Neural cell (in vitro differentiated cells): ENCODE measurements around the gene ASRGL1. TPM values are rescaled to one million over a fixed set of nuclear protein-coding genes. Genes with fewer than 3 reads are reported as not detected.
"Not testable (repeated sequence)": the region's sequence is repeated elsewhere in the genome, so short reads cannot be mapped to it uniquely, and the experiment has no call there.

Source experiments
- H2AFZ ChIP-seq: fragments of 200-600, 300-800 bp; sonication (generic), shearing (Covaris generic); 2 replicates; pipeline ENCODE4 v1.6.0; 2014; ENCODE audit warnings: low read depth, mild to moderate bottlenecking, antibody characterized with exemption, low read length, moderate library complexity
- H3F3A ChIP-seq: fragments of 200-600 bp; shearing (Covaris generic); 2 replicates; pipeline ENCODE4 v1.6.1; 2016; ENCODE audit warnings: mild to moderate bottlenecking, moderate library complexity, mixed read lengths, antibody characterized with exemption, low read length; ENCODE audit not compliant: insufficient read depth, poor library complexity, severe bottlenecking
- H3K27ac ChIP-seq: fragments of 200-600, 300-800 bp; sonication (generic), shearing (Covaris generic); 2 replicates; pipeline ENCODE4 v1.5.1; 2014; ENCODE audit warnings: mild to moderate bottlenecking, low read length, moderate library complexity
- H3K27me3 ChIP-seq: fragments of 300-800, 200-600 bp; sonication (generic), shearing (Covaris generic); 2 replicates; pipeline ENCODE4 v1.6.0; 2014; ENCODE audit warnings: mild to moderate bottlenecking, low read depth, low read length, moderate library complexity; ENCODE audit not compliant: insufficient read depth
- H3K36me3 ChIP-seq: fragments of 300-800, 200-600 bp; sonication (generic), shearing (Covaris generic); 2 replicates; pipeline ENCODE4 v1.5.1; 2014; ENCODE audit warnings: mild to moderate bottlenecking, antibody characterized with exemption, low read length, moderate library complexity; ENCODE audit not compliant: insufficient read depth
- H3K4me2 ChIP-seq: fragments of 300-800, 200-600 bp; sonication (generic), shearing (Covaris generic); 2 replicates; pipeline ENCODE4 v1.6.0; 2014; ENCODE audit warnings: mild to moderate bottlenecking, low read length
- H3K4me3 ChIP-seq: fragments of 300-800, 200-600 bp; sonication (generic), shearing (Covaris generic); 2 replicates; pipeline ENCODE4 v1.5.1; 2014; ENCODE audit warnings: mild to moderate bottlenecking, low read length, moderate library complexity
- H3K79me2 ChIP-seq: fragments of 200-600 bp; shearing (Covaris generic); replicated peaks from 2 replicates; pipeline ENCODE4 v1.6.0; 2014; ENCODE audit warnings: mild to moderate bottlenecking, low read length, moderate library complexity; ENCODE audit not compliant: insufficient read depth
- H3K9ac ChIP-seq: fragments of 300-800, 200-600 bp; sonication (generic), shearing (Covaris generic); 2 replicates; pipeline ENCODE4 v1.6.1; 2016; ENCODE audit warnings: mild to moderate bottlenecking, low read length, mixed read lengths
- H3K9me2 ChIP-seq: fragments of 200-600 bp; shearing (Covaris generic); 2 replicates; pipeline ENCODE4 v1.6.1; 2016; ENCODE audit warnings: mild to moderate bottlenecking, low read length, mixed read lengths; ENCODE audit not compliant: insufficient read depth
- H3K9me3 ChIP-seq: fragments of 200-600, 300-800 bp; sonication (generic), shearing (Covaris generic); 2 replicates; pipeline ENCODE4 v1.6.1; 2016; ENCODE audit warnings: mild to moderate bottlenecking, mixed run types, low read length, moderate library complexity, mixed read lengths
- H4K20me1 ChIP-seq: fragments of 200-600 bp; shearing (Covaris generic); 2 replicates; pipeline ENCODE4 v1.6.1; 2016; ENCODE audit warnings: mild to moderate bottlenecking, mixed run types; ENCODE audit not compliant: insufficient read depth
- EP300 ChIP-seq: fragments of 450-650 bp; conservative IDR thresholded peaks from 2 replicates; pipeline ENCODE4 v1.6.1; 2014; ENCODE audit warnings: antibody characterized with exemption, mild to moderate bottlenecking, moderate library complexity; ENCODE audit not compliant: poor library complexity, severe bottlenecking
- EZH2 ChIP-seq: fragments of 200-600, 300-800 bp; shearing (Covaris generic), sonication (generic); IDR thresholded peaks from 2 replicates; pipeline ENCODE4 v1.6.1; 2014; ENCODE audit warnings: antibody characterized with exemption, low read length, borderline replicate concordance, mild to moderate bottlenecking; ENCODE audit not compliant: insufficient read depth, poor library complexity, severe bottlenecking
- MXI1 ChIP-seq: fragments of 450-650 bp; conservative IDR thresholded peaks from 2 replicates; pipeline ENCODE4 v1.6.1; 2014; ENCODE audit warnings: antibody characterized with exemption, mild to moderate bottlenecking; ENCODE audit not compliant: poor library complexity, severe bottlenecking
- POLR2AphosphoS5 ChIP-seq: IDR thresholded peaks from 2 replicates; pipeline ENCODE4 v1.6.1; 2012
- RAD21 ChIP-seq: fragments of 450-650 bp; conservative IDR thresholded peaks from 2 replicates; pipeline ENCODE4 v1.6.1; 2014; ENCODE audit warnings: antibody characterized with exemption, mild to moderate bottlenecking, moderate library complexity
- SMC3 ChIP-seq: fragments of 450-650 bp; conservative IDR thresholded peaks from 2 replicates; pipeline ENCODE4 v1.6.1; 2014; ENCODE audit warnings: antibody characterized with exemption, mild to moderate bottlenecking, moderate library complexity; ENCODE audit not compliant: poor library complexity
- TAF1 ChIP-seq: IDR thresholded peaks from 2 replicates; pipeline ENCODE4 v1.6.1; 2012; ENCODE audit warnings: low read depth
- polyA plus RNA-seq: library from polyadenylated mRNA; depleted of rRNA; stranded (reverse); fragments of >200 nt; gene quantifications from 2 replicates; pipeline ENCODE4 v1.2.3, GENCODE V29; 2014
- TF ChIP-seq, protein P1 (sequence below): IDR thresholded peaks from 2 replicates; pipeline ENCODE4 v1.6.1; 2012; ENCODE audit warnings: borderline replicate concordance
- TF ChIP-seq, protein P2 (sequence below): fragments of 450-650 bp; IDR thresholded peaks from 2 replicates; pipeline ENCODE4 v1.5.1; 2014; ENCODE audit warnings: antibody characterized with exemption, mild to moderate bottlenecking, moderate library complexity; ENCODE audit not compliant: poor library complexity, severe bottlenecking

ASRGL1 gene
- polyA plus RNA-seq, 1 donor from 2014 or later: 129 TPM

DNA sequence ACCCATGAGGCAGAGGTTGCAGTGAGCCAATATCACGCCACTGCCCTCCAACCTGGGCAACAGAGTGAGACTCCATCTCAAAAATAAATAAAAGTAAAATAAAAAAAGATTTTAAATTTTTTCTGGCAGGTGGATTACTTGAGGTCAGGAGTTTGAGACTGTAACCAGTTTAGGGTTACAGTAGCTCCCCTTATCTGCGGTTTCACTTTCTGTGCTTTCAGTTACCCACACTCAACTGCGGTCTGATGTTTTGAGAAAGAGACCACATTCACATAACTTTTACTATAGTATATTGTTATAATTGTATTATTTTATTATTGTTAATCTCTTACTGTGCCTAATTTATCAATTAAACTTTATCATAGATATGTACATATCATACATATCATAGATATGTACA lies 48.8 kb downstream of the ASRGL1 start:
- H3K4me2 ChIP-seq, H4K20me1 ChIP-seq, H3F3A ChIP-seq, H3K79me2 ChIP-seq, H3K36me3 ChIP-seq, H3K27me3 ChIP-seq, H3K27ac ChIP-seq, H3K9me2 ChIP-seq, H2AFZ ChIP-seq, H3K9ac ChIP-seq, H3K4me3 ChIP-seq, H3K9me3 ChIP-seq: not testable (repeated sequence)

DNA sequence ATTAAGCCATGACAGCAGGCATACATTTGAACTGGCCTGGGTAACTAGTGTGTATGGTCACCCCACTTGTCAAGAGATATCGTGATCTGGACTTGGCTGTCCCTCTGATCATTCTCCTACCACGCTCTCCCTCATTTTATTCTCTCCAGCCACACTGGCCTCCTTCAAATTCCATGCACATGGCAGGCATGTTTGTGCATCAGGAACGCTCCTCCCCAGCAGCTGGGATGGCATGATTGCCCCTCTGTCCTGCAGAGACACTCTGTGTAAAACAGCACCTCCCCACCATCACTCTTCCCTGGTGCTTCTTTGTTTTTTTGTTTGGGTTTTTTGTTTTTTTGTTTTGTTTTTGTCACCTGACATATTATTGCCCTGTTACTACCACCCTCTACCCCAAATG lies 50.1 kb downstream of the ASRGL1 start:
- H3K9me2 ChIP-seq: no peaks in the 10 kb centered on the region
- no peak overlapping the region for H3K9ac ChIP-seq
- no peaks in the 10 kb centered on the region for H3F3A ChIP-seq
- H2AFZ ChIP-seq: no peak overlapping the region
- H3K79me2 ChIP-seq: no peaks in the 10 kb centered on the region
- no peaks in the 10 kb centered on the region for H3K27me3 ChIP-seq
- no peaks in the 10 kb centered on the region for H3K9me3 ChIP-seq
- TF ChIP-seq TAF1 (no peak), RAD21 (no peak), EZH2 (no peak), POLR2AphosphoS5 (no peak), SMC3 (no peak), EP300 (no peak), MXI1 (no peak)
- TF ChIP-seq, protein P1, sequence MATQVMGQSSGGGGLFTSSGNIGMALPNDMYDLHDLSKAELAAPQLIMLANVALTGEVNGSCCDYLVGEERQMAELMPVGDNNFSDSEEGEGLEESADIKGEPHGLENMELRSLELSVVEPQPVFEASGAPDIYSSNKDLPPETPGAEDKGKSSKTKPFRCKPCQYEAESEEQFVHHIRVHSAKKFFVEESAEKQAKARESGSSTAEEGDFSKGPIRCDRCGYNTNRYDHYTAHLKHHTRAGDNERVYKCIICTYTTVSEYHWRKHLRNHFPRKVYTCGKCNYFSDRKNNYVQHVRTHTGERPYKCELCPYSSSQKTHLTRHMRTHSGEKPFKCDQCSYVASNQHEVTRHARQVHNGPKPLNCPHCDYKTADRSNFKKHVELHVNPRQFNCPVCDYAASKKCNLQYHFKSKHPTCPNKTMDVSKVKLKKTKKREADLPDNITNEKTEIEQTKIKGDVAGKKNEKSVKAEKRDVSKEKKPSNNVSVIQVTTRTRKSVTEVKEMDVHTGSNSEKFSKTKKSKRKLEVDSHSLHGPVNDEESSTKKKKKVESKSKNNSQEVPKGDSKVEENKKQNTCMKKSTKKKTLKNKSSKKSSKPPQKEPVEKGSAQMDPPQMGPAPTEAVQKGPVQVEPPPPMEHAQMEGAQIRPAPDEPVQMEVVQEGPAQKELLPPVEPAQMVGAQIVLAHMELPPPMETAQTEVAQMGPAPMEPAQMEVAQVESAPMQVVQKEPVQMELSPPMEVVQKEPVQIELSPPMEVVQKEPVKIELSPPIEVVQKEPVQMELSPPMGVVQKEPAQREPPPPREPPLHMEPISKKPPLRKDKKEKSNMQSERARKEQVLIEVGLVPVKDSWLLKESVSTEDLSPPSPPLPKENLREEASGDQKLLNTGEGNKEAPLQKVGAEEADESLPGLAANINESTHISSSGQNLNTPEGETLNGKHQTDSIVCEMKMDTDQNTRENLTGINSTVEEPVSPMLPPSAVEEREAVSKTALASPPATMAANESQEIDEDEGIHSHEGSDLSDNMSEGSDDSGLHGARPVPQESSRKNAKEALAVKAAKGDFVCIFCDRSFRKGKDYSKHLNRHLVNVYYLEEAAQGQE: no peak
- no peak overlapping the region for H3K4me2 ChIP-seq
- no peaks in the 10 kb centered on the region for H4K20me1 ChIP-seq
- no peak overlapping the region for H3K27ac ChIP-seq
- no peaks in the 10 kb centered on the region for H3K36me3 ChIP-seq
- H3K4me3 ChIP-seq: no peak overlapping the region

DNA sequence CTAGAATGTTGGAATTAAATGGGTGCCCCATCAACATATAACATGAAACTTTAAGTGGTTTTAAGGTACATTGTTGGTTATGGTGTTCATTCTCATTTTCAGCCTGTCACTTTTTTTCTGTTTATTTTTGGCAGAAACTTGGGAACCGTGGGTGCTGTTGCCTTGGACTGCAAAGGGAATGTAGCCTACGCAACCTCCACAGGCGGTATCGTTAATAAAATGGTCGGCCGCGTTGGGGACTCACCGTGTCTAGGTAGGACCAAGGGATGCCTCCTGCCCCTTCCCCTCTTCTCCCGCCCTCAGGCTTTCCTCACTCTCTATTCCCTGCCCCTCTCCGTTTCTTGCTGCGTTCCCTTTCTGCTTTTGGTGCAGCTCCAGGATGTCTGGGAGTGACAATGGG lies 51.8 kb downstream of the ASRGL1 start:
- no peaks in the 10 kb centered on the region for H3F3A ChIP-seq
- H3K9me2 ChIP-seq: no peaks in the 10 kb centered on the region
- no peak overlapping the region for H3K9ac ChIP-seq
- H4K20me1 ChIP-seq: no peaks in the 10 kb centered on the region
- no peaks in the 10 kb centered on the region for H3K9me3 ChIP-seq
- H3K4me2 ChIP-seq: no peak overlapping the region
- TF ChIP-seq EZH2: no peak
- TF ChIP-seq POLR2AphosphoS5: no peak
- TF ChIP-seq, protein P1: no peak
- no peak for TF ChIP-seq RAD21
- no peak for TF ChIP-seq TAF1
- TF ChIP-seq EP300: no peak
- no peak for TF ChIP-seq MXI1
- TF ChIP-seq SMC3: no peak
- TF ChIP-seq, protein P2, sequence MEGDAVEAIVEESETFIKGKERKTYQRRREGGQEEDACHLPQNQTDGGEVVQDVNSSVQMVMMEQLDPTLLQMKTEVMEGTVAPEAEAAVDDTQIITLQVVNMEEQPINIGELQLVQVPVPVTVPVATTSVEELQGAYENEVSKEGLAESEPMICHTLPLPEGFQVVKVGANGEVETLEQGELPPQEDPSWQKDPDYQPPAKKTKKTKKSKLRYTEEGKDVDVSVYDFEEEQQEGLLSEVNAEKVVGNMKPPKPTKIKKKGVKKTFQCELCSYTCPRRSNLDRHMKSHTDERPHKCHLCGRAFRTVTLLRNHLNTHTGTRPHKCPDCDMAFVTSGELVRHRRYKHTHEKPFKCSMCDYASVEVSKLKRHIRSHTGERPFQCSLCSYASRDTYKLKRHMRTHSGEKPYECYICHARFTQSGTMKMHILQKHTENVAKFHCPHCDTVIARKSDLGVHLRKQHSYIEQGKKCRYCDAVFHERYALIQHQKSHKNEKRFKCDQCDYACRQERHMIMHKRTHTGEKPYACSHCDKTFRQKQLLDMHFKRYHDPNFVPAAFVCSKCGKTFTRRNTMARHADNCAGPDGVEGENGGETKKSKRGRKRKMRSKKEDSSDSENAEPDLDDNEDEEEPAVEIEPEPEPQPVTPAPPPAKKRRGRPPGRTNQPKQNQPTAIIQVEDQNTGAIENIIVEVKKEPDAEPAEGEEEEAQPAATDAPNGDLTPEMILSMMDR: no peak
- no peak overlapping the region for H3K27ac ChIP-seq
- no peaks in the 10 kb centered on the region for H3K36me3 ChIP-seq
- H2AFZ ChIP-seq: no peak overlapping the region
- no peaks in the 10 kb centered on the region for H3K79me2 ChIP-seq
- H3K4me3 ChIP-seq: no peak overlapping the region
- no peaks in the 10 kb centered on the region for H3K27me3 ChIP-seq
